Measurements from ENCODE around the gene IFNLR1. TPM values are rescaled to one million over a fixed set of nuclear protein-coding genes. Genes with fewer than 3 reads are reported as not detected.
A peak's percentile ranks its signal among the peaks of the same experiment; 100 is the strongest.

IFNLR1 gene
- polyA plus RNA-seq, 3 donors: not detected

DNA sequence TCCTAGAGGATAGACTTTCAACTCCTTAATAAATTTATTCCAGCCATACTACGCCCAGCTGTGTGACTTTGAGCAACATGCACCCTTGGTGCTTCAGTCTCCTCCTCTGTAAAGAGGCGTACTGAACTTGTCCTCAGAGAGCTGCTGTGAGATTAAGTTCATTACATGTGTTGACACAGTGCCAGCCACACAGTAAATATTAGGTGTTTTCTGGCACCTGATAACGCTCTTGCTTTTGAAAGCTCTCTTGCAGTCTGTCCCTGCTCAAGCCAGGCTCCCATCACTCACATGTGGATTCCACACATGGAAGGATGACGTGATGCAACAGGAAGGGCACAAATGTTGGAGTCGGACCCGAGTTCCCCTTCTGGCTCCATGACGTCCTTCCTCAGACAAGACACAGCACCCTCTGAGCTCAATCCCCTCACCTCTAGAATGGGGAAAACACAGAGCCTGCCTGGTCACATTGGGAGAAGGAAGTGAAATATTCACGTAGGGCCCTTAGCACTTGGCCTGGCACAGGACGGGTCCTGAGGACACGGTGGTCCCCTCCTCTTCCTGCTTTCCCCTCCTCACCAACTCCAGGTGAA, 7.7 kb downstream of the IFNLR1 start:
- WGBS (ENCODE audit: insufficient coverage): 57% methylated on average over 5 of the region's 10 CpGs
- no peak overlapping the region for H3K4me2 ChIP-seq (replicated peaks; ENCODE audit: extremely low read depth, low read length, poor library complexity, severe bottlenecking)
- H3K27ac Mint-ChIP-seq: no peak overlapping the region
- TF ChIP-seq, protein P1, sequence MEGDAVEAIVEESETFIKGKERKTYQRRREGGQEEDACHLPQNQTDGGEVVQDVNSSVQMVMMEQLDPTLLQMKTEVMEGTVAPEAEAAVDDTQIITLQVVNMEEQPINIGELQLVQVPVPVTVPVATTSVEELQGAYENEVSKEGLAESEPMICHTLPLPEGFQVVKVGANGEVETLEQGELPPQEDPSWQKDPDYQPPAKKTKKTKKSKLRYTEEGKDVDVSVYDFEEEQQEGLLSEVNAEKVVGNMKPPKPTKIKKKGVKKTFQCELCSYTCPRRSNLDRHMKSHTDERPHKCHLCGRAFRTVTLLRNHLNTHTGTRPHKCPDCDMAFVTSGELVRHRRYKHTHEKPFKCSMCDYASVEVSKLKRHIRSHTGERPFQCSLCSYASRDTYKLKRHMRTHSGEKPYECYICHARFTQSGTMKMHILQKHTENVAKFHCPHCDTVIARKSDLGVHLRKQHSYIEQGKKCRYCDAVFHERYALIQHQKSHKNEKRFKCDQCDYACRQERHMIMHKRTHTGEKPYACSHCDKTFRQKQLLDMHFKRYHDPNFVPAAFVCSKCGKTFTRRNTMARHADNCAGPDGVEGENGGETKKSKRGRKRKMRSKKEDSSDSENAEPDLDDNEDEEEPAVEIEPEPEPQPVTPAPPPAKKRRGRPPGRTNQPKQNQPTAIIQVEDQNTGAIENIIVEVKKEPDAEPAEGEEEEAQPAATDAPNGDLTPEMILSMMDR (IDR thresholded peaks at IDR 0.05): no peak
- H3K27ac ChIP-seq (ENCODE audit: low read depth in 1 of 2, low read length in 2 of 2): no peak overlapping the region
- peaks cover 0 to 2% of the 10 kb centered on the region in 2 donors for H3K4me1 ChIP-seq (ENCODE audit: control insufficient read depth in 1 of 2, insufficient read depth in 2 of 2, low read length in 2 of 2)
- H3K9ac ChIP-seq (ENCODE audit: insufficient read depth, low read length, poor library complexity, severe bottlenecking): no peak overlapping the region
- H3K9me3 Mint-ChIP-seq: peaks cover 0 to 3% (median 0%) of the 10 kb centered on the region in 7 donors
- no peaks in the 10 kb centered on the region for H3K79me2 ChIP-seq (ENCODE audit: insufficient read depth, low read length)
- no peaks in the 10 kb centered on the region for H3K36me3 Mint-ChIP-seq
- DNase-seq: peak in 1 of 3 donors; percentile 56
- H3K9me3 ChIP-seq (replicated peaks in 1 of 2; ENCODE audit: control insufficient read depth in 1 of 2, insufficient read depth in 1 of 2, low read length in 2 of 2): no peaks in the 10 kb centered on the region
- H2AFZ ChIP-seq (ENCODE audit: insufficient read depth, low read depth, low read length, poor library complexity, severe bottlenecking): no peak overlapping the region
- no peaks in the 10 kb centered on the region for H3K27me3 ChIP-seq (ENCODE audit: control insufficient read depth in 2 of 2, insufficient read depth in 2 of 2, low read length in 2 of 2)
- H3K27me3 Mint-ChIP-seq (ENCODE audit: low read depth in 3 of 3): peaks cover 7 to 19% (median 16%) of the 10 kb centered on the region in 3 donors
- no peak overlapping the region for H3K4me3 ChIP-seq (replicated peaks in 1 of 3; ENCODE audit: low read depth in 2 of 3, low read length in 3 of 3)
- peaks cover 12% of the 10 kb centered on the region for H3K4me1 Mint-ChIP-seq
- no peaks in the 10 kb centered on the region for H3K36me3 ChIP-seq (replicated peaks in 1 of 2; ENCODE audit: control insufficient read depth in 1 of 2, insufficient read depth in 2 of 2, low read length in 2 of 2)
- H3K4me3 Mint-ChIP-seq: peak overlapping the region in 1 of 2 donors; percentile 23
- no peaks in the 10 kb centered on the region for H4K20me1 ChIP-seq (ENCODE audit: insufficient read depth, low read length)
- intact Hi-C loops (cut with micrococcal nuclease): no loop called here

GRCh38 chr1:24178407-24178806, 8.7 kb downstream of the IFNLR1 start:
- H3K27ac Mint-ChIP-seq: no peak overlapping the region
- Histone ChIP-seq H3K27me3 (ENCODE audit: control insufficient read depth in 2 of 2, insufficient read depth in 2 of 2, low read length in 2 of 2) (no peaks in the 10 kb centered on the region), H3K4me1 (ENCODE audit: control insufficient read depth in 1 of 2, insufficient read depth in 2 of 2, low read length in 2 of 2) (peaks cover 0 to 7% of the 10 kb centered on the region in 2 donors), H3K9ac (ENCODE audit: insufficient read depth, low read length, poor library complexity, severe bottlenecking) (no peak overlapping the region), H2AFZ (ENCODE audit: insufficient read depth, low read depth, low read length, poor library complexity, severe bottlenecking) (no peak overlapping the region), H4K20me1 (ENCODE audit: insufficient read depth, low read length) (no peaks in the 10 kb centered on the region), H3K9me3 (replicated peaks in 1 of 2; ENCODE audit: control insufficient read depth in 1 of 2, insufficient read depth in 1 of 2, low read length in 2 of 2) (no peaks in the 10 kb centered on the region), H3K36me3 (replicated peaks in 1 of 2; ENCODE audit: control insufficient read depth in 1 of 2, insufficient read depth in 2 of 2, low read length in 2 of 2) (no peaks in the 10 kb centered on the region), H3K79me2 (ENCODE audit: insufficient read depth, low read length) (no peaks in the 10 kb centered on the region), H3K4me3 (replicated peaks in 1 of 3; ENCODE audit: low read depth in 2 of 3, low read length in 3 of 3) (no peak overlapping the region), H3K4me2 (replicated peaks; ENCODE audit: extremely low read depth, low read length, poor library complexity, severe bottlenecking) (no peak overlapping the region), H3K27ac (ENCODE audit: low read depth in 1 of 2, low read length in 2 of 2) (no peak overlapping the region)
- no peaks in the 10 kb centered on the region for H3K36me3 Mint-ChIP-seq
- intact Hi-C loops (cut with micrococcal nuclease): no loop called here
- H3K27me3 Mint-ChIP-seq (ENCODE audit: low read depth in 3 of 3): peaks cover 5 to 20% (median 11%) of the 10 kb centered on the region in 3 donors
- H3K9me3 Mint-ChIP-seq: peaks cover 0 to 8% (median 3%) of the 10 kb centered on the region in 7 donors
- TF ChIP-seq, protein P1 (IDR thresholded peaks at IDR 0.05): no peak
- DNase-seq: no peak
- H3K4me3 Mint-ChIP-seq: no peak overlapping the region
- peaks cover 14% of the 10 kb centered on the region for H3K4me1 Mint-ChIP-seq
- 80% methylated on average over 1 of the region's 3 CpGs for WGBS (ENCODE audit: insufficient coverage)

Measured in CD14-positive monocyte (primary cell).